ENCODE measurements around the gene FBXW4.

DNA sequence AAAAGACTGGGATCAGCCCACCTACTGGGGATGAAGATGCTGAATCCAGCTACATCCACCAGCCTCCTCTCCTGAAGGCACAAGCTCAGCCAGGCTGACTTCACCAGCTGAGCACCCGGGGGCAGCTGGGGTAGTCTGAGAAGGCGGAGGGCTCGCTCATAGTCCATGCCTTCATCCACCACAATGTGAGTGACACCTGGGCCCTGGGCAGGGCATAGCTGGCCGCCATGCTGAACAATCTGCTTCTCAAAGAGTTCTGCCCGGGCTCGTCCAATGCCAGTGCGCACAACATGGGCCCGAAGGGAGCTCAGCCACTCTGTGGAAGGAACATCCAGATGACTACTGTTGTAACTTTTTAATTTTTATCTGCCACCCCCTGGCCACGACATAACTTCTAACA, 109.1 kb downstream of the FBXW4 start:
- TF ChIP-seq, protein P1, sequence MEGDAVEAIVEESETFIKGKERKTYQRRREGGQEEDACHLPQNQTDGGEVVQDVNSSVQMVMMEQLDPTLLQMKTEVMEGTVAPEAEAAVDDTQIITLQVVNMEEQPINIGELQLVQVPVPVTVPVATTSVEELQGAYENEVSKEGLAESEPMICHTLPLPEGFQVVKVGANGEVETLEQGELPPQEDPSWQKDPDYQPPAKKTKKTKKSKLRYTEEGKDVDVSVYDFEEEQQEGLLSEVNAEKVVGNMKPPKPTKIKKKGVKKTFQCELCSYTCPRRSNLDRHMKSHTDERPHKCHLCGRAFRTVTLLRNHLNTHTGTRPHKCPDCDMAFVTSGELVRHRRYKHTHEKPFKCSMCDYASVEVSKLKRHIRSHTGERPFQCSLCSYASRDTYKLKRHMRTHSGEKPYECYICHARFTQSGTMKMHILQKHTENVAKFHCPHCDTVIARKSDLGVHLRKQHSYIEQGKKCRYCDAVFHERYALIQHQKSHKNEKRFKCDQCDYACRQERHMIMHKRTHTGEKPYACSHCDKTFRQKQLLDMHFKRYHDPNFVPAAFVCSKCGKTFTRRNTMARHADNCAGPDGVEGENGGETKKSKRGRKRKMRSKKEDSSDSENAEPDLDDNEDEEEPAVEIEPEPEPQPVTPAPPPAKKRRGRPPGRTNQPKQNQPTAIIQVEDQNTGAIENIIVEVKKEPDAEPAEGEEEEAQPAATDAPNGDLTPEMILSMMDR (IDR thresholded peaks at IDR 0.05), result no peak
- TF ChIP-seq ZFX (IDR thresholded peaks at IDR 0.05; ENCODE audit: borderline replicate concordance), result no peak

Data from 22Rv1 (cell line).